Activated CD4-positive, alpha-beta T cell treated with anti-CD3 and anti-CD28 coated beads, Interleukin-2, amount 10 ng/mL, durations not matched to agents 7 days and 5 days (primary cell): ENCODE results near the gene PRAMEF9. TPM values are rescaled to one million over a fixed set of nuclear protein-coding genes. Genes with fewer than 3 reads are reported as not detected.

ENCODE experiments used
- total RNA-seq, 2 experiments: library from RNA; stranded (reverse); gene quantifications; one replicate each; pipeline ENCODE4 v1.2.3, GENCODE V29; 2021

PRAMEF9 gene
- total RNA-seq, 2 experiments from 2014 or later = not detected

Other genes with a start within 250 kb of the PRAMEF9 start
- gene PRAMEF6, start 224.3 kb upstream of the PRAMEF9 start, total RNA-seq = not detected
- not detected for gene PRAMEF27, start 115.3 kb upstream of the PRAMEF9 start, total RNA-seq
- gene HNRNPCL3, start 111.1 kb upstream of the PRAMEF9 start, total RNA-seq = not detected
- gene PRAMEF25, start 101.1 kb upstream of the PRAMEF9 start, total RNA-seq = not detected
- gene HNRNPCL2, start 55.0 kb upstream of the PRAMEF9 start, total RNA-seq = not detected
- not detected for gene PRAMEF26, start 15.8 kb upstream of the PRAMEF9 start, total RNA-seq
- gene HNRNPCL4, start 6.2 kb upstream of the PRAMEF9 start, total RNA-seq = not detected
- gene PRAMEF13, start 29.6 kb downstream of the PRAMEF9 start, total RNA-seq = not detected
- not detected for gene PRAMEF18, start 54.3 kb downstream of the PRAMEF9 start, total RNA-seq
- not detected for gene PRAMEF5, start 82.3 kb downstream of the PRAMEF9 start, total RNA-seq
- not detected for gene PRAMEF8, start 113.3 kb downstream of the PRAMEF9 start, total RNA-seq
- not detected for gene PRAMEF33, start 131.7 kb downstream of the PRAMEF9 start, total RNA-seq
- gene PRAMEF15, start 143.7 kb downstream of the PRAMEF9 start, total RNA-seq = not detected
- not detected for gene PRAMEF14, start 175.3 kb downstream of the PRAMEF9 start, total RNA-seq
- gene PRAMEF19, start 200.1 kb downstream of the PRAMEF9 start, total RNA-seq = not detected
- gene PRAMEF17, start 217.8 kb downstream of the PRAMEF9 start, total RNA-seq = not detected
- not detected for gene PRAMEF20, start 238.6 kb downstream of the PRAMEF9 start, total RNA-seq